ENCODE data around the gene SIGLEC5.

DNA sequence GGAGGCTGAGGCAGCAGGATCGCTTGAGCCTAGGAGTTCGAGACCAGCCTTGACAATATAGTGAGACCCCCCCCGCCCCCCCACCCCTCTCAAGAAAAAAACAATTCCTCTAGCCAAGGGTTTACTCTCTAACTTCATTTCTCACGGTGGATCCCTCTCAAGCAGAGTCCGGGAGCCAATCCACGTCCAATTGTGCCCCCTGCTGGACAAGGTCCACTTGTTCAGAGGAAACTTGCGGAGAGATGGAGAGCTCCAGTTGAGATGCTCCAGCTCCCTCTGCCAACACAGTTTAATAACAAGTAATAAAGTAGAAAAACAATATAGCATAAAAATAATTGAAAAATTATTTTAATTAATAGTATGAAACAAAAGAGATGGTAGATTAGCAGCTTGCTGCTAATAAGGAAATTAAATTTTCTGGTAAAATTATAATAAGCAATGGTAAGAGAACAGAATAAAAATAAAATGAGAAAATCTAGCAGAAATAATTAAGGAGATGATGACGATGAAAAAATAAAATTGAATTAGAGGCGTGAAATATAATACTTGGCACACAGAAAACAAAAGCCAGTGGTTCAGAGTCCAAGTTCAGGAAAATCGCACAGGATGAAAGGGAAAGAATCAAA, 30.9 kb upstream of the SIGLEC5 start:
- TF ChIP-seq POLR2AphosphoS5 (IDR thresholded peaks at IDR 0.05; ENCODE audit: insufficient read depth, low read depth, low read length) = no peak
- TF ChIP-seq, protein P1, sequence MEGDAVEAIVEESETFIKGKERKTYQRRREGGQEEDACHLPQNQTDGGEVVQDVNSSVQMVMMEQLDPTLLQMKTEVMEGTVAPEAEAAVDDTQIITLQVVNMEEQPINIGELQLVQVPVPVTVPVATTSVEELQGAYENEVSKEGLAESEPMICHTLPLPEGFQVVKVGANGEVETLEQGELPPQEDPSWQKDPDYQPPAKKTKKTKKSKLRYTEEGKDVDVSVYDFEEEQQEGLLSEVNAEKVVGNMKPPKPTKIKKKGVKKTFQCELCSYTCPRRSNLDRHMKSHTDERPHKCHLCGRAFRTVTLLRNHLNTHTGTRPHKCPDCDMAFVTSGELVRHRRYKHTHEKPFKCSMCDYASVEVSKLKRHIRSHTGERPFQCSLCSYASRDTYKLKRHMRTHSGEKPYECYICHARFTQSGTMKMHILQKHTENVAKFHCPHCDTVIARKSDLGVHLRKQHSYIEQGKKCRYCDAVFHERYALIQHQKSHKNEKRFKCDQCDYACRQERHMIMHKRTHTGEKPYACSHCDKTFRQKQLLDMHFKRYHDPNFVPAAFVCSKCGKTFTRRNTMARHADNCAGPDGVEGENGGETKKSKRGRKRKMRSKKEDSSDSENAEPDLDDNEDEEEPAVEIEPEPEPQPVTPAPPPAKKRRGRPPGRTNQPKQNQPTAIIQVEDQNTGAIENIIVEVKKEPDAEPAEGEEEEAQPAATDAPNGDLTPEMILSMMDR (IDR thresholded peaks at IDR 0.05; ENCODE audit: extremely low read depth in 1 of 2, insufficient read depth in 1 of 2, low read depth in 1 of 2, low read length in 2 of 2) = peak; percentile 65 to 68
- no peak for TF ChIP-seq MYC (IDR thresholded peaks at IDR 0.05; ENCODE audit: low read depth, low read length)
- TF ChIP-seq POLR2A (IDR thresholded peaks at IDR 0.05; ENCODE audit: low read depth, low read length) = no peak
- TF ChIP-seq, protein P2, sequence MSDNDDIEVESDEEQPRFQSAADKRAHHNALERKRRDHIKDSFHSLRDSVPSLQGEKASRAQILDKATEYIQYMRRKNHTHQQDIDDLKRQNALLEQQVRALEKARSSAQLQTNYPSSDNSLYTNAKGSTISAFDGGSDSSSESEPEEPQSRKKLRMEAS (IDR thresholded peaks at IDR 0.05; ENCODE audit: insufficient read depth, insufficient read length) = no peak
- TF ChIP-seq EZH2 (IDR thresholded peaks at IDR 0.05; ENCODE audit: borderline replicate concordance, low read depth, low read length, severe bottlenecking) = no peak
- TF ChIP-seq GATA2 (IDR thresholded peaks at IDR 0.05; ENCODE audit: insufficient read depth, insufficient read length, low read depth, low read length) = no peak
- no peak for TF ChIP-seq JUN (IDR thresholded peaks at IDR 0.05; ENCODE audit: borderline replicate concordance, insufficient read depth, insufficient read length, low read depth)
- no peak for TF ChIP-seq FOS (IDR thresholded peaks at IDR 0.05; ENCODE audit: borderline replicate concordance, insufficient read depth, low read length)
